Colonic mucosa (tissue), 4 donors: ENCODE results near the gene OBSCN. TPM values are rescaled to one million over a fixed set of nuclear protein-coding genes. Genes with fewer than 3 reads are reported as not detected.

Experiments used
- DNase-seq: peaks from one replicate; pipeline ENCODE4 v3.0.0-alpha.2; 2020
- H3K27ac ChIP-seq: fragments of 200-600 bp; one replicate; pipeline ENCODE4 v1.8.0; 2021
- H3K27me3 ChIP-seq: fragments of 200-600 bp; one replicate; pipeline ENCODE4 v1.8.0; 2021
- H3K36me3 ChIP-seq: fragments of 200-600 bp; one replicate; pipeline ENCODE4 v1.8.0; 2021
- H3K4me1 ChIP-seq: fragments of 200-600 bp; one replicate; pipeline ENCODE4 v1.8.0; 2021; ENCODE audit warnings: mild to moderate bottlenecking
- H3K4me3 ChIP-seq: fragments of 200-600 bp; one replicate; pipeline ENCODE4 v1.8.0; 2021
- H3K9ac ChIP-seq, 2 donors: one replicate each; pipeline ENCODE4 v1.7.0; 2013; ENCODE audit warnings: control low read depth in 2 of 2, low read depth in 2 of 2, low read length in 2 of 2
- H3K9me3 ChIP-seq: fragments of 200-600 bp; one replicate; pipeline ENCODE4 v1.8.0; 2021
- intact Hi-C: fragments of 100-400 bp; cut with DNase I; formaldehyde crosslinking; loops from one replicate; pipeline ENCODE4 v1.14.1; 2022
- total RNA-seq, 2 donors: library from RNA; stranded (reverse); fragmentation: NEBNext Ultra II Directional in 1 of 2; extraction: Animal tissue kit (Norgen Biotek cat#: 25700) in 1 of 2; gene quantifications; one replicate each; pipeline ENCODE4 v1.2.1, GENCODE V29; 2021
- TF ChIP-seq, protein P1 (sequence below): fragments of 200-600 bp; IDR thresholded peaks from one replicate; pipeline ENCODE4 v1.8.0; 2022; ENCODE audit warnings: antibody characterized with exemption, mild to moderate bottlenecking
- donor health status: healthy.
- donor health status: DM: no; HTN: no; CAD: no.
- donor health status: DM: no; HTN: no; CAD: no.

The OBSCN gene
- total RNA-seq, 2 donors from 2014 or later = 3.6 to 7.9 TPM

DNA sequence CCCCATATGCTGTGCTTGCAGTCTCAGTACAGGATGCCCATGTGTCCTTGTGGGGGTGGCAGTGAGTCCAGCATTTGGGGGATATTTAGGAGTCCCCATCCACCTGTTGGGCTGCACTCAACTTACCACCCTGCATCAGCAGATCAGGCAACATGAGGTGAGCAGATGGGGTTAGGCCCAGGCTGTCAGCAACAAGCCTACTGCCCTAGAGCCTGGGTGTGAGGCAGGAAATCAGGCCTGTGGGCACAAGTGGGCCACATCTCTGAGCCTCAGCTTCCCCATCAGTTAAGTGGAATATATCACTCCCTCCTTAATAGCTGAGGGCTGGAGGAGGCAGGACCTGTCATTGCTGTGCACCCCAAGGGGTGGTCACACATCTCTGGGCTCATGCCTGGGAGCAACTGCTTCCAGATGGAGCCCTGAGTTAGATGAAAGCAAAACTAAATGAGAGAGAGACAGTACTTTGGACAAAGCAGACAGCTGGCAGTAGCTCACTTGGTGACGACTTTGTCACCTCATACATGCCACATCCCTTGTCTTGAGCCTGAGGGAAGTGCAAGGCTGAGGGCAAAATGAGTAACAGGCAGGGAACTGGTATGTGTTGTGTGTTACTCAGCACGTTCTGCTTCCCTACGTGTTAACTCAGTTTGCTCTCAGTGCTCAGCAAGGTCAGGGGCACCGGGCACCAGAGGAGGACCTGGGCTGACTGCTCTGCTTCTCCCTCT lies 150.4 kb downstream of the OBSCN start:
- Histone ChIP-seq H3K4me3 (no peak overlapping the region), H3K9me3 (no peaks in the 10 kb centered on the region), H3K36me3 (no peaks in the 10 kb centered on the region), H3K27me3 (no peaks in the 10 kb centered on the region), H3K27ac (no peak overlapping the region), H3K9ac (no peak overlapping the region), H3K4me1 (no peaks in the 10 kb centered on the region)
- TF ChIP-seq, protein P1, sequence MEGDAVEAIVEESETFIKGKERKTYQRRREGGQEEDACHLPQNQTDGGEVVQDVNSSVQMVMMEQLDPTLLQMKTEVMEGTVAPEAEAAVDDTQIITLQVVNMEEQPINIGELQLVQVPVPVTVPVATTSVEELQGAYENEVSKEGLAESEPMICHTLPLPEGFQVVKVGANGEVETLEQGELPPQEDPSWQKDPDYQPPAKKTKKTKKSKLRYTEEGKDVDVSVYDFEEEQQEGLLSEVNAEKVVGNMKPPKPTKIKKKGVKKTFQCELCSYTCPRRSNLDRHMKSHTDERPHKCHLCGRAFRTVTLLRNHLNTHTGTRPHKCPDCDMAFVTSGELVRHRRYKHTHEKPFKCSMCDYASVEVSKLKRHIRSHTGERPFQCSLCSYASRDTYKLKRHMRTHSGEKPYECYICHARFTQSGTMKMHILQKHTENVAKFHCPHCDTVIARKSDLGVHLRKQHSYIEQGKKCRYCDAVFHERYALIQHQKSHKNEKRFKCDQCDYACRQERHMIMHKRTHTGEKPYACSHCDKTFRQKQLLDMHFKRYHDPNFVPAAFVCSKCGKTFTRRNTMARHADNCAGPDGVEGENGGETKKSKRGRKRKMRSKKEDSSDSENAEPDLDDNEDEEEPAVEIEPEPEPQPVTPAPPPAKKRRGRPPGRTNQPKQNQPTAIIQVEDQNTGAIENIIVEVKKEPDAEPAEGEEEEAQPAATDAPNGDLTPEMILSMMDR = no peak
- no peak for DNase-seq
- intact Hi-C loops = no loop called here

DNA sequence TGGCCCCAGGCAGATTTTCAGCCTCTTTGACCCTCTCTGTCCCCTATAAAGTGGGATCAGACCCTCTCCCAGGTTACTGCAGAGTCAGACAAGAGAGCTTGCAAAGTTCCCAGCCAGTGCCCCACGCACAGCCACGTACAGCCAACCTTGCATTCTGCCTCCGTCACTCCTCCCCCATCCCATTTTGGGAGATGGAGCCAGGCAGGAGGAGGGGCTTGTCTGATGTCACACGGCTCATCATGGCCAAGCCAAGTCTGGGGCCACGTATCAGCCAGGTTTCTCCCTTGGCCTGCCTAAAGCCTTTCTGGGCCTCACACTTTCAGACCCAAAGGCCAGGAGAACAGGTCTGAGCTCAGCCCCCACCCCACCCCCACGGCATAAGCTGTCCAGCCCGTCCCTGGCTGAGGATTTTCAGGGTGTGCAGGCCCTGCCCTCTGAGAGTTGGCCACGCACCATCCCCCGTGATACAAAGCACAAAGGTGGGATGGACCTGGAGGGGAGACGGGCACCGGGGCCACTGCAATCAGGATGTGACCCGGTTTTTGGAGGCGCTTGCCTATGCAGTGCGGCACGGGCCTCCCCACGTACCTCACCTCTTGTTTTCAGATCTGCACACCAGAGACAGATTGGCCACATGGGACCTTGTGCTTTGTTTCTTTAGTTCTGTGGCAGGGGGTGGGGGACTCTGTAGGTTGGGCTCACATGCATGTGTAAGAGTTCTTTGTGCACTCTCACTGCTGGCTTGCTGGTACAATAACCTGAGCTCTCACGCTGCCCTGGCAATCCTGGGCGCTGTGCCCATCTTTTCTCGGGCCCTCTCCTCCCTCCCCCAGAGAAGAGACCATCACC lies 151.1 kb downstream of the OBSCN start:
- Histone ChIP-seq H3K27ac (no peak overlapping the region), H3K27me3 (no peaks in the 10 kb centered on the region), H3K36me3 (no peaks in the 10 kb centered on the region), H3K4me1 (no peaks in the 10 kb centered on the region), H3K9ac (no peak overlapping the region), H3K4me3 (no peak overlapping the region), H3K9me3 (no peaks in the 10 kb centered on the region)
- intact Hi-C loops = no loop called here
- TF ChIP-seq, protein P1 = no peak
- DNase-seq = no peak

DNA sequence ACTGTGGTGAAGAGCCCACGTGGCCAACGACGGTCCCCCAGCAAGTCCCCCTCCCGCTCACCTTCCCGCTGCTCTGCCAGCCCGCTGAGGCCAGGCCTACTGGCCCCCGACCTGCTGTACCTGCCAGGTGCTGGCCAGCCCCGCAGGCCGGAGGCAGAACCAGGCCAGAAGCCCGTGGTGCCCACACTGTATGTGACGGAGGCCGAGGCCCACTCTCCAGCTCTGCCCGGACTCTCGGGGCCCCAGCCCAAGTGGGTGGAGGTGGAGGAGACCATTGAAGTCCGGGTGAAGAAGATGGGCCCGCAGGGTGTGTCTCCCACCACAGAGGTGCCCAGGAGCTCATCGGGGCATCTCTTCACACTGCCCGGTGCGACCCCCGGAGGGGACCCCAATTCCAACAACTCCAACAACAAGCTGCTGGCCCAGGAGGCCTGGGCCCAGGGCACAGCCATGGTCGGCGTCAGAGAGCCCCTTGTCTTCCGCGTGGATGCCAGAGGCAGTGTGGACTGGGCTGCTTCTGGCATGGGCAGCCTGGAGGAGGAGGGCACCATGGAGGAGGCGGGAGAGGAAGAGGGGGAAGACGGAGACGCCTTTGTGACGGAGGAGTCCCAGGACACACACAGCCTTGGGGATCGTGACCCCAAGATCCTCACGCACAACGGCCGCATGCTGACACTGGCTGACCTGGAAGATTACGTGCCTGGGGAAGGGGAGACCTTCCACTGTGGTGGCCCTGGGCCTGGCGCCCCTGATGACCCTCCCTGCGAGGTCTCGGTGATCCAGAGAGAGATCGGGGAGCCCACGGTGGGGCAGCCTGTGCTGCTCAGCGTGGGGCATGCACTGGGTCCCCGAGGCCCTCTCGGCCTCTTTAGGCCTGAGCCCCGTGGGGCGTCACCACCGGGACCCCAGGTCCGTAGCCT lies 152.0 kb downstream of the OBSCN start:
- intact Hi-C loops = no loop called here
- Histone ChIP-seq H3K36me3 (no peaks in the 10 kb centered on the region), H3K9me3 (no peaks in the 10 kb centered on the region), H3K4me1 (no peaks in the 10 kb centered on the region), H3K27ac (no peak overlapping the region), H3K27me3 (no peaks in the 10 kb centered on the region), H3K4me3 (no peak overlapping the region), H3K9ac (no peak overlapping the region)
- TF ChIP-seq, protein P1 = no peak
- no peak for DNase-seq

DNA sequence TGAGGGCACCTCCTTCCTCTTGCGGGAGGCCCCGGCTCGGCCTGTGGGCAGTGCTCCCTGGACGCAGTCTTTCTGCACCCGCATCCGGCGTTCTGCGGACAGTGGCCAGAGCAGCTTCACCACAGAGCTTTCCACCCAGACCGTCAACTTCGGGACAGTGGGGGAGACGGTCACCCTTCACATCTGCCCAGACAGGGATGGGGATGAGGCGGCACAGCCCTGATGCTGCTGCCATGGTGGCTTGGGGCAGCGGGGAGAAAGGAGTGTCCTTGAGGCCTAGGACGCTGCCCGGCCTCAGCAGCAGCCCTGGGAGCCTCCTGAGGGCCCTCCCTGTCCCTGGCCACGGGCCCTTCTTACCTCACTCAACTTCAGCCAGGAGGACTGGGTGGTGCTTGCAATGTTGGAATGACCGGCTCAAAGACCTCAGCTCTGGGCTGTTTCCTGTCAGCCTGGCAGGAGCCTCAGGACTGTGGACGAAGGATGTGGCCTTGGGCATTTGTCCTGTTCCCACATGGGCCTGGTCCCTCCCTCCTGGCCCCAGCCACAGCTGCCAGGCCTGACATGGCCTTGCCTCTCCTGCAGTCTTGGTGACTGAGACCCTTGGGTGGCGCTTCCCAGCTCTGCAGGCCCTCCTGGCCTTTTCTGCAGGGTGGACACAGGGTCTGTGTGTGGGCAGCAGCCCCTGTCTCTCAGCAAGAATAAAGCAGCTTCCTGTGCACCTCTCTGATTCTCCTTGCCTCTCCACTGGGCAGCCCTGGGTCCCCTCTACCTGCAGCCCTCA lies 152.9 kb downstream of the OBSCN start:
- intact Hi-C loops = no loop called here
- TF ChIP-seq, protein P1 = no peak
- H3K4me1 ChIP-seq = no peaks in the 10 kb centered on the region
- no peak for DNase-seq
- H3K9ac ChIP-seq = no peak overlapping the region
- no peaks in the 10 kb centered on the region for H3K27me3 ChIP-seq
- H3K36me3 ChIP-seq = no peaks in the 10 kb centered on the region
- no peak overlapping the region for H3K27ac ChIP-seq
- H3K9me3 ChIP-seq = no peaks in the 10 kb centered on the region
- H3K4me3 ChIP-seq = no peak overlapping the region
